Measurements from ENCODE around the gene MPHOSPH10.

The MPHOSPH10 gene

GRCh38 chr2:71113843-71114242 lies 16.6 kb upstream of the MPHOSPH10 start:
- H3K27ac ChIP-seq: no peak overlapping the region
- no peaks in the 10 kb centered on the region for H3K9me3 ChIP-seq (ENCODE audit: severe bottlenecking)
- TF ChIP-seq CTCF (IDR thresholded peaks at IDR 0.05; ENCODE audit: low read depth, low read length): no peak
- no peak for DNase-seq
- no peak overlapping the region for H3K4me3 ChIP-seq (ENCODE audit: low read depth, low read length)
- H3K27me3 ChIP-seq (ENCODE audit: insufficient read depth, low read depth, severe bottlenecking): no peaks in the 10 kb centered on the region
- H3K36me3 ChIP-seq: peaks cover 17% of the 10 kb centered on the region

GRCh38 chr2:71117063-71117462 lies 13.4 kb upstream of the MPHOSPH10 start:
- Histone ChIP-seq H3K4me3 (ENCODE audit: low read depth, low read length) (no peak overlapping the region), H3K27ac (no peak overlapping the region), H3K9me3 (ENCODE audit: severe bottlenecking) (no peaks in the 10 kb centered on the region), H3K27me3 (ENCODE audit: insufficient read depth, low read depth, severe bottlenecking) (no peaks in the 10 kb centered on the region), H3K36me3 (peaks cover 43% of the 10 kb centered on the region)
- DNase-seq: no peak
- TF ChIP-seq CTCF (IDR thresholded peaks at IDR 0.05; ENCODE audit: low read depth, low read length): no peak

DNA sequence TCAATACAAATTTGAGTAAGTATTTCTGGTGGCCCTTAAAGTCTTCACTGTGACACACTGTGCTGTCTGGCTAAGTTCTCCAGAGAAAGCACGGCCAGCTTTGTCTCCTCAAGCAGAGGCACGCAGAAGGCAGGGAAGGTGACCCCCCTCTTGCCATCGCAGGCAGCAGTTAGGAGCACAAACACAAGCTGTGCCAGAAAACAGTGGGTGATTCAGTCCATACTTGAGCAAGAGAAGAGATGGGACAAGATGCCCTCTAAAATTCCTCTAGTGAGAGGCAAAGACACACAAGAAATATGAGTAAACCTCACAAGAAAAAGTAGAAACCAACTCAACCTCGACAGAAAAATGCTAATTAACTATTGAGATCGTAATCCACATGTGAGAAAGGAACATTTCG lies 10.2 kb upstream of the MPHOSPH10 start:
- Histone ChIP-seq H3K4me3 (ENCODE audit: low read depth, low read length) (no peak overlapping the region), H3K27ac (no peak overlapping the region), H3K36me3 (peaks cover 56% of the 10 kb centered on the region), H3K9me3 (ENCODE audit: severe bottlenecking) (no peaks in the 10 kb centered on the region), H3K27me3 (ENCODE audit: insufficient read depth, low read depth, severe bottlenecking) (no peaks in the 10 kb centered on the region)
- TF ChIP-seq CTCF (IDR thresholded peaks at IDR 0.05; ENCODE audit: low read depth, low read length): no peak
- DNase-seq: no peak

DNA sequence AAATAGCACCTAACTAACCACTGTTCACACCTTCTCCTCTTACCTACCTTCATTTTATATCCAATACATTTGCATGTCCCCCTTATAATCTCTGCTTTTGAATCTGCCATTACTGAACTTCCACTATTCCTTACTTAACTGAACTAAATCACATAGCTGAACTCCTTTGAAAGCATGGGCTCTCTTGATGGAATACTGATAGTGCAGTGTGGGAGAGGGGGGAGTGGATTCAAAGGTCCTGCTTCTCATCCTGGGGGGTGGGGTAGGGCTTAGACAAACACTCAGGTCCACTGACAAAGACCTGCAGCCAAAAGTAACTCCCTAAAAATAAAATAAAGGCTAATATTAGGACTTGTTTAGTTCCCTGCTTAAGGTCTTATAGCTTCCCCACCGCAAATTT lies 9.0 kb upstream of the MPHOSPH10 start:
- peaks cover 49% of the 10 kb centered on the region for H3K36me3 ChIP-seq
- no peak for TF ChIP-seq CTCF (IDR thresholded peaks at IDR 0.05; ENCODE audit: low read depth, low read length)
- no peak for DNase-seq

GRCh38 chr2:71122387-71123298 lies 7.8 kb upstream of the MPHOSPH10 start:
- H3K27me3 ChIP-seq (ENCODE audit: insufficient read depth, low read depth, severe bottlenecking): no peaks in the 10 kb centered on the region
- peaks cover 46% of the 10 kb centered on the region for H3K36me3 ChIP-seq

More for the DNA sequence above, 9.0 kb upstream of the MPHOSPH10 start:
- Histone ChIP-seq H3K27ac (no peak overlapping the region), H3K27me3 (ENCODE audit: insufficient read depth, low read depth, severe bottlenecking) (no peaks in the 10 kb centered on the region), H3K4me3 (ENCODE audit: low read depth, low read length) (no peak overlapping the region), H3K9me3 (ENCODE audit: severe bottlenecking) (no peaks in the 10 kb centered on the region)

More at GRCh38 chr2:71122387-71123298, 7.8 kb upstream of the MPHOSPH10 start:
- DNase-seq: no peak
- Histone ChIP-seq H3K27ac (no peak overlapping the region), H3K9me3 (ENCODE audit: severe bottlenecking) (no peaks in the 10 kb centered on the region), H3K4me3 (ENCODE audit: low read depth, low read length) (no peak overlapping the region)
- TF ChIP-seq CTCF (IDR thresholded peaks at IDR 0.05; ENCODE audit: low read depth, low read length): no peak

All from WERI-Rb-1 (cell line).